Mucosa of rectum (tissue), 2 donors: Measurements from ENCODE around the gene LITAFD.

Experiments
- H3K27ac ChIP-seq, 2 donors: one replicate each; pipeline ENCODE4 v1.7.0; 2013; ENCODE audit warnings: inconsistent platforms in 2 of 2, low read depth in 2 of 2, low read length in 2 of 2
- H3K27me3 ChIP-seq, 2 donors: one replicate each; pipeline ENCODE4 v1.7.0; 2013; ENCODE audit warnings: low read length in 2 of 2; ENCODE audit not compliant: control insufficient read depth in 2 of 2, insufficient read depth in 2 of 2
- H3K36me3 ChIP-seq, 2 donors: one replicate each; pipeline ENCODE4 v1.7.0; 2013; ENCODE audit warnings: low read length in 2 of 2; ENCODE audit not compliant: control insufficient read depth in 2 of 2, insufficient read depth in 2 of 2
- H3K4me1 ChIP-seq, 2 donors: one replicate each; pipeline ENCODE4 v1.7.0; 2013; ENCODE audit warnings: low read length in 2 of 2, mild to moderate bottlenecking in 1 of 2; ENCODE audit not compliant: control insufficient read depth in 2 of 2, insufficient read depth in 2 of 2
- H3K4me3 ChIP-seq, 2 donors: one replicate each; pipeline ENCODE4 v1.7.0; 2013; ENCODE audit warnings: low read length in 2 of 2
- H3K9ac ChIP-seq, 2 donors: one replicate each; pipeline ENCODE4 v1.7.0; 2013; ENCODE audit warnings: low read length in 2 of 2, low read depth in 1 of 2, mild to moderate bottlenecking in 1 of 2
- H3K9me3 ChIP-seq, 2 donors: one replicate each; pipeline ENCODE4 v1.7.0; 2013; ENCODE audit warnings: low read length in 2 of 2; ENCODE audit not compliant: control insufficient read depth in 2 of 2
- donor health status: healthy.
- donor health status: Normal muscosa, but diverticular disease.

LITAFD gene

GRCh38 chr16:8848231-8848938 is 33.8 kb upstream of the LITAFD start:
- Histone ChIP-seq H3K9me3 (no peaks in the 10 kb centered on the region), H3K27me3 (no peaks in the 10 kb centered on the region), H3K27ac (no peak overlapping the region), H3K4me3 (no peak overlapping the region), H3K9ac (no peak overlapping the region), H3K36me3 (peaks cover 23 to 50% of the 10 kb centered on the region in 2 donors), H3K4me1 (no peaks in the 10 kb centered on the region)

- Histone ChIP-seq H3K4me3 (no peak overlapping the region), H3K4me1 (no peaks in the 10 kb centered on the region), H3K36me3 (peaks cover 25 to 50% of the 10 kb centered on the region in 2 donors), H3K27ac (no peak overlapping the region), H3K27me3 (no peaks in the 10 kb centered on the region), H3K9ac (no peak overlapping the region), H3K9me3 (no peaks in the 10 kb centered on the region)
Measured at GRCh38 chr16:8848939-8849391, 33.2 kb upstream of the LITAFD start.

DNA sequence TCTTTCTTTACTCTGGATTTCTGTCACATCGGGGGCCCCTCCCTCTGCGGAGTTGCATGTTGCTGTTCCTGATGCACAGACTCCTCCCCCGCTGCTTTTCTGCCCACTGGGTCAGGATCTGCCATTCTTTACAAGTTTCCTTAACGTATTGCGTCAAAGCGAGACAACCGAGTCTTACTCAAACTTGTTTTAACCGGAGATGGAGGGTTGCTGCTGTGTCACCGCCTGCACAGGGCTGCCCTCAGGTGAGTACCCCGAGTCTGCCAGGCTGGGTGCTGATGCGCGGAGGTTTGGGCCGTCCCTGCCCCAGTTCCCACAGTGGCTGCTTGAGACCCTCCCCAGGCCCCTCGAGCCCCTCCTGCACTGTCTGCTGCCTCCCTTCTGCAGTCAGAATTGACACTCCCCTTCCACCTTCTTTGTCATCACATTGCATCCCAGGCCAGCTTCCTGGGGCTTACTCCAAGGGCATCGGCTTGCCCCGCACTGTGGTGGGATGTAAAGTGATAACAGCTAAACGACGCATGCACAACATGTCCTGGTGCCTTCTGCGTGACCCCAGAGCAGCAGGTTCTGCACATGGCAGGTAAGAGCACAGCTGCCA is 32.6 kb upstream of the LITAFD start:
- H3K4me3 ChIP-seq: no peak overlapping the region
- no peak overlapping the region for H3K27ac ChIP-seq
- H3K9ac ChIP-seq: no peak overlapping the region
- no peaks in the 10 kb centered on the region for H3K27me3 ChIP-seq
- no peaks in the 10 kb centered on the region for H3K4me1 ChIP-seq
- peaks cover 25 to 52% of the 10 kb centered on the region in 2 donors for H3K36me3 ChIP-seq
- H3K9me3 ChIP-seq: no peaks in the 10 kb centered on the region

DNA sequence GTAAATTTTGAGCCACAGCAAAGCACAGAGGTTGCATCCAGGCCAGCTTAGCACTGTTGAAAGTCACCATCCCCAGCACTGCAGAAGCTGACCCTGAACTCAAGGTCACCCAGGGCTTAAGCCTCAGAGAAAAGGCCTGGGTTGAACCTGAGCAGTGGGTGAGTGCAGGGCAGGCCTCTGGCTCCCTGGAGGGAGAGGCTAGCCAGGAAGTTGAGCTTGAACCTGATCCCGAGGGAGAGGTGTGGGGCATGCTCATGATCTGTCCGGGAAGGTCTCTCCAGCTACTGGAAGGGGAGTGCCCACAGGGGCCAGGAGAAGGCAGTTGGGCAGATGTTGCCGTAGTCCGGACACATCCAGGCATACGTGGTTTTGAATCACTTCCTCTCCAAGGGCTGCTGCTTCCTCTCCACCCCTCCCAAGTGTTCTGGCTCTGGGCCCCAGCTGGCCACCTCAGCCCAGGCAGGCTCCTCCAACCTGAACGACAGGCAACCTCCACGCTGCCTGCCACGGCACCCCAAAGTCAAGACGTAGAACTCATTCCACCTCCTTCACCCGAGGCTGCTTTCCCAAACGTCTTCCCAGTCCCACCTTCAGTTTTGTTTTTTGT is 31.8 kb upstream of the LITAFD start:
- H3K9me3 ChIP-seq: no peaks in the 10 kb centered on the region
- H3K4me3 ChIP-seq: no peak overlapping the region
- H3K27me3 ChIP-seq: no peaks in the 10 kb centered on the region
- H3K36me3 ChIP-seq: peaks cover 31 to 58% of the 10 kb centered on the region in 2 donors
- no peak overlapping the region for H3K27ac ChIP-seq
- H3K9ac ChIP-seq: no peak overlapping the region
- no peaks in the 10 kb centered on the region for H3K4me1 ChIP-seq

GRCh38 chr16:8851761-8852403 is 30.3 kb upstream of the LITAFD start:
- Histone ChIP-seq H3K36me3 (peaks cover 38 to 68% of the 10 kb centered on the region in 2 donors), H3K9ac (no peak overlapping the region), H3K27me3 (no peaks in the 10 kb centered on the region), H3K9me3 (no peaks in the 10 kb centered on the region), H3K4me3 (no peak overlapping the region), H3K27ac (no peak overlapping the region), H3K4me1 (no peaks in the 10 kb centered on the region)

DNA sequence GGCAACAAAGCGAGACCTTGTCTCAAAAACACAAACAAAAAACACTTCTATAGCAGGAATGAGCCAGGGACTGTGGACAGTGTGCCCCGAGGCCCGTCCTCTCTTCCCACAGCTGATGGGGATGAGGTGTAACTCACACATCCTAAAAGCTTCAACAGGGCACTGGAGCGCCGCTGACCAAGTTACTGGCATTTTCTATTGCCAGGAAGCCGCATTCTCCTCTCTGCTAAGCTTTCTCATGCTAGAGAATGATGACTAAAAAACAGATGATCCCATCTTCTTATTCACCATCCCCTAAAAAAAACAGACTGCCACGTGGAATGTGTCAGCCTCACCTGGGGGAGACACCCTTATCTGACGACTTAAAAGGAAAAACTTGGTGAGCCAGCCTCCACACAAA is 29.6 kb upstream of the LITAFD start:
- no peak overlapping the region for H3K9ac ChIP-seq
- H3K27me3 ChIP-seq: no peaks in the 10 kb centered on the region
- no peak overlapping the region for H3K4me3 ChIP-seq
- H3K4me1 ChIP-seq: no peaks in the 10 kb centered on the region
- H3K27ac ChIP-seq: no peak overlapping the region
- no peaks in the 10 kb centered on the region for H3K9me3 ChIP-seq
- H3K36me3 ChIP-seq: peaks cover 38 to 66% of the 10 kb centered on the region in 2 donors

- peaks cover 36 to 64% of the 10 kb centered on the region in 2 donors for H3K36me3 ChIP-seq
- H3K27ac ChIP-seq: no peak overlapping the region
- no peaks in the 10 kb centered on the region for H3K9me3 ChIP-seq
Measured at GRCh38 chr16:8853150-8853549, 29.0 kb upstream of the LITAFD start.

GRCh38 chr16:8853611-8854010 is 28.5 kb upstream of the LITAFD start:
- no peak overlapping the region for H3K27ac ChIP-seq
- H3K4me3 ChIP-seq: no peak overlapping the region
- H3K4me1 ChIP-seq: no peaks in the 10 kb centered on the region
- no peak overlapping the region for H3K9ac ChIP-seq
- peaks cover 36 to 64% of the 10 kb centered on the region in 2 donors for H3K36me3 ChIP-seq
- H3K27me3 ChIP-seq: no peaks in the 10 kb centered on the region
- no peaks in the 10 kb centered on the region for H3K9me3 ChIP-seq

More at GRCh38 chr16:8853150-8853549, 29.0 kb upstream of the LITAFD start:
- Histone ChIP-seq H3K4me3 (no peak overlapping the region), H3K4me1 (no peaks in the 10 kb centered on the region), H3K27me3 (no peaks in the 10 kb centered on the region), H3K9ac (no peak overlapping the region)

GRCh38 chr16:8854298-8854948 is 27.7 kb upstream of the LITAFD start:
- Histone ChIP-seq H3K27ac (no peak overlapping the region), H3K4me3 (no peak overlapping the region), H3K9me3 (no peaks in the 10 kb centered on the region), H3K4me1 (no peaks in the 10 kb centered on the region), H3K9ac (no peak overlapping the region), H3K36me3 (peaks cover 38 to 60% of the 10 kb centered on the region in 2 donors), H3K27me3 (no peaks in the 10 kb centered on the region)
